ENCODE results near the gene CD4. TPM values are rescaled to one million over a fixed set of nuclear protein-coding genes. Genes with fewer than 3 reads are reported as not detected.

CD4 gene
- total RNA-seq, 2 experiments from 2014 or later, result 206 to 211 TPM

- intact Hi-C loops (cut with DNase I, micrococcal nuclease), result loop anchor here in 1 of 2 experiments (1.0 kb wide), 1 partner anchor 218 kb away; no protein-coding TSS in a partner anchor
- no peak for ATAC-seq
- POLR2A ChIA-PET, result no interaction called here
- Mint-ChIP-seq H3K27ac (no peak overlapping the region), H3K36me3 (ENCODE audit: low read depth) (no peaks in the 10 kb centered on the region), H3K4me3 (no peak overlapping the region), H3K4me1 (peaks cover 3% of the 10 kb centered on the region), H3K9me3 (ENCODE audit: low read depth) (no peaks in the 10 kb centered on the region), H3K27me3 (peaks cover 3% of the 10 kb centered on the region)
- CTCF ChIA-PET, result interaction anchor here (0.6 to 6.0 kb wide), 15 partner anchors 7 to 213 kb away, joined by 3 to 55 read pairs (median 3); partner anchors contain the start of genes CDCA3, COPS7A, GPR162 and MLF2
- DNase-seq, result no peak
Measured at GRCh38 chr12:6834873-6835272, 45.5 kb downstream of the CD4 start.

- ATAC-seq (no peak), DNase-seq (no peak)
- CTCF ChIA-PET, result interaction anchor here (0.7 to 5.1 kb wide), 9 partner anchors 8 to 192 kb away, joined by 3 to 34 read pairs (median 4); partner anchors contain the start of genes CDCA3, MLF2 and USP5
- H3K27ac Mint-ChIP-seq, result no peak overlapping the region
- H3K4me1 Mint-ChIP-seq, result peaks cover 3% of the 10 kb centered on the region
- POLR2A ChIA-PET, result no interaction called here
- no peaks in the 10 kb centered on the region for H3K9me3 Mint-ChIP-seq (ENCODE audit: low read depth)
- no peaks in the 10 kb centered on the region for H3K36me3 Mint-ChIP-seq (ENCODE audit: low read depth)
- H3K4me3 Mint-ChIP-seq, result no peak overlapping the region
- no peaks in the 10 kb centered on the region for H3K27me3 Mint-ChIP-seq
- intact Hi-C loops (cut with DNase I, micrococcal nuclease), result no loop called here
Measured at GRCh38 chr12:6836851-6837250, 47.5 kb downstream of the CD4 start.

GRCh38 chr12:6837370-6838060 is 48.2 kb downstream of the CD4 start:
- Mint-ChIP-seq H3K4me3 (no peak overlapping the region), H3K27ac (no peak overlapping the region), H3K36me3 (ENCODE audit: low read depth) (no peaks in the 10 kb centered on the region), H3K9me3 (ENCODE audit: low read depth) (no peaks in the 10 kb centered on the region), H3K4me1 (peaks cover 3% of the 10 kb centered on the region), H3K27me3 (no peaks in the 10 kb centered on the region)
- intact Hi-C loops (cut with DNase I, micrococcal nuclease), result no loop called here
- ChIA-PET POLR2A (no interaction called here), CTCF (interaction anchor here (0.7 to 4.2 kb wide), 3 partner anchors 13 to 17 kb away, joined by 4 to 27 read pairs (median 4); partner anchors contain the start of genes CDCA3 and USP5)
- ATAC-seq (no peak), DNase-seq (no peak)

- ATAC-seq (no peak), DNase-seq (no peak)
- Mint-ChIP-seq H3K27me3 (no peaks in the 10 kb centered on the region), H3K9me3 (ENCODE audit: low read depth) (no peaks in the 10 kb centered on the region), H3K27ac (no peak overlapping the region), H3K4me3 (no peak overlapping the region), H3K4me1 (peaks cover 3% of the 10 kb centered on the region), H3K36me3 (ENCODE audit: low read depth) (peaks cover 2% of the 10 kb centered on the region)
- POLR2A ChIA-PET, result no interaction called here
- CTCF ChIA-PET, result interaction anchor here (0.9 to 1.8 kb wide), 2 partner anchors 12 to 15 kb away, joined by 4 to 7 read pairs; partner anchors contain the start of gene CDCA3
- intact Hi-C loops (cut with DNase I, micrococcal nuclease), result no loop called here
Measured at GRCh38 chr12:6838854-6839253, 49.5 kb downstream of the CD4 start.

GRCh38 chr12:6839482-6840201 is 50.3 kb downstream of the CD4 start:
- intact Hi-C loops (cut with DNase I, micrococcal nuclease), result no loop called here
- no peaks in the 10 kb centered on the region for H3K9me3 Mint-ChIP-seq (ENCODE audit: low read depth)
- ATAC-seq, result no peak
- H3K4me1 Mint-ChIP-seq, result no peaks in the 10 kb centered on the region
- no peak overlapping the region for H3K27ac Mint-ChIP-seq
- ChIA-PET CTCF (interaction anchor here (1.8 kb wide), 1 partner anchor 11 kb away, joined by 7 read pairs; the partner anchor contains the start of gene CDCA3), POLR2A (interaction anchor here (1.4 to 2.4 kb wide), 2 partner anchors 12 to 13 kb away, joined by 5 to 6 read pairs; partner anchors contain the start of genes CDCA3 and USP5)
- no peak for DNase-seq
- no peak overlapping the region for H3K4me3 Mint-ChIP-seq
- H3K27me3 Mint-ChIP-seq, result no peaks in the 10 kb centered on the region
- H3K36me3 Mint-ChIP-seq (ENCODE audit: low read depth), result peaks cover 2% of the 10 kb centered on the region

GRCh38 chr12:6840330-6840729 is 51.0 kb downstream of the CD4 start:
- ATAC-seq (no peak), DNase-seq (no peak)
- Mint-ChIP-seq H3K4me1 (no peaks in the 10 kb centered on the region), H3K4me3 (no peak overlapping the region), H3K27ac (no peak overlapping the region), H3K36me3 (ENCODE audit: low read depth) (peaks cover 2% of the 10 kb centered on the region), H3K9me3 (ENCODE audit: low read depth) (no peaks in the 10 kb centered on the region), H3K27me3 (no peaks in the 10 kb centered on the region)
- POLR2A ChIA-PET, result interaction anchor here (1.4 to 2.4 kb wide), 2 partner anchors 11 to 12 kb away, joined by 5 to 6 read pairs; partner anchors contain the start of genes CDCA3 and USP5
- CTCF ChIA-PET, result interaction anchor here (0.6 kb wide), 1 partner anchor 148 kb away, joined by 3 read pairs; no protein-coding TSS in a partner anchor
- intact Hi-C loops (cut with DNase I, micrococcal nuclease), result no loop called here

GRCh38 chr12:6840761-6841515 is 51.6 kb downstream of the CD4 start, which contains the start of gene GNB3:
GNB3 (plus strand) TSS chr12:6840925; CDS start chr12:6841288, 363 bp downstream.
- H3K9me3 Mint-ChIP-seq (ENCODE audit: low read depth), result no peaks in the 10 kb centered on the region
- no peak within 1 kb of the TSS for H3K27ac Mint-ChIP-seq
- no peak within 1 kb of the TSS for H3K4me3 Mint-ChIP-seq
- H3K4me1 Mint-ChIP-seq, result no peaks in the 10 kb centered on the region
- no peak for ATAC-seq
- ChIA-PET POLR2A (interaction anchor here (1.4 to 2.4 kb wide), 2 partner anchors 10 to 12 kb away, joined by 5 to 6 read pairs; partner anchors contain the start of genes CDCA3 and USP5), CTCF (interaction anchor here (0.6 to 1.0 kb wide), 3 partner anchors 10 to 147 kb away, joined by 3 to 6 read pairs (median 4); partner anchors contain the start of genes CDCA3, SPSB2 and USP5)
- no peak for DNase-seq
- intact Hi-C loops (cut with DNase I, micrococcal nuclease), result no loop called here
- peaks cover 5% of the 10 kb centered on the region for H3K36me3 Mint-ChIP-seq (ENCODE audit: low read depth)
- no peaks in the 10 kb centered on the region for H3K27me3 Mint-ChIP-seq

GRCh38 chr12:6842075-6842474 is 52.7 kb downstream of the CD4 start:
- ATAC-seq (no peak), DNase-seq (no peak)
- ChIA-PET POLR2A (interaction anchor here (2.4 kb wide), 1 partner anchor 11 kb away, joined by 6 read pairs; the partner anchor contains the start of gene USP5), CTCF (interaction anchor here (0.6 to 1.4 kb wide), 4 partner anchors 8 to 236 kb away, joined by 3 to 4 read pairs (median 4); no protein-coding TSS in a partner anchor)
- Mint-ChIP-seq H3K4me1 (no peaks in the 10 kb centered on the region), H3K27me3 (no peaks in the 10 kb centered on the region), H3K9me3 (ENCODE audit: low read depth) (no peaks in the 10 kb centered on the region), H3K4me3 (no peak overlapping the region), H3K36me3 (ENCODE audit: low read depth) (peaks cover 8% of the 10 kb centered on the region), H3K27ac (no peak overlapping the region)
- intact Hi-C loops (cut with DNase I, micrococcal nuclease), result no loop called here

GRCh38 chr12:6843118-6843902 is 54.0 kb downstream of the CD4 start:
- Mint-ChIP-seq H3K27me3 (no peaks in the 10 kb centered on the region), H3K36me3 (ENCODE audit: low read depth) (peaks cover 17% of the 10 kb centered on the region), H3K27ac (no peak overlapping the region), H3K4me1 (no peaks in the 10 kb centered on the region), H3K9me3 (ENCODE audit: low read depth) (no peaks in the 10 kb centered on the region), H3K4me3 (no peak overlapping the region)
- CTCF ChIA-PET, result interaction anchor here (0.5 to 1.8 kb wide), 5 partner anchors 9 to 82 kb away, joined by 3 to 10 read pairs (median 3); partner anchors contain the start of gene P3H3
- intact Hi-C loops (cut with DNase I, micrococcal nuclease), result no loop called here
- POLR2A ChIA-PET, result interaction anchor here (0.6 to 2.1 kb wide), 2 partner anchors 10 to 26 kb away, joined by 3 to 6 read pairs; no protein-coding TSS in a partner anchor
- ATAC-seq (peak; percentile 21), DNase-seq (no peak)

GRCh38 chr12:6845395-6845794 is 56.1 kb downstream of the CD4 start:
- no peak for ATAC-seq
- CTCF ChIA-PET, result interaction anchor here (1.4 to 1.8 kb wide), 3 partner anchors 9 to 108 kb away, joined by 3 to 10 read pairs (median 7); no protein-coding TSS in a partner anchor
- H3K9me3 Mint-ChIP-seq (ENCODE audit: low read depth), result no peaks in the 10 kb centered on the region
- H3K27me3 Mint-ChIP-seq, result no peaks in the 10 kb centered on the region
- no peak overlapping the region for H3K4me3 Mint-ChIP-seq
- POLR2A ChIA-PET, result interaction anchor here (1.3 to 2.1 kb wide), 2 partner anchors 8 to 12 kb away, joined by 3 to 6 read pairs; no protein-coding TSS in a partner anchor
- H3K36me3 Mint-ChIP-seq (ENCODE audit: low read depth), result peaks cover 33% of the 10 kb centered on the region
- no peak overlapping the region for H3K27ac Mint-ChIP-seq
- H3K4me1 Mint-ChIP-seq, result peaks cover 5% of the 10 kb centered on the region
- DNase-seq, result no peak
- intact Hi-C loops (cut with DNase I, micrococcal nuclease), result no loop called here
